NCI-H82 (cell line): Measurements from ENCODE around the gene OR10A3.

Experiments used
- DNase-seq: peaks from one replicate; lab custom pipeline; 2025; lab: John Stamatoyannopoulos, UW

OR10A3 gene

DNA sequence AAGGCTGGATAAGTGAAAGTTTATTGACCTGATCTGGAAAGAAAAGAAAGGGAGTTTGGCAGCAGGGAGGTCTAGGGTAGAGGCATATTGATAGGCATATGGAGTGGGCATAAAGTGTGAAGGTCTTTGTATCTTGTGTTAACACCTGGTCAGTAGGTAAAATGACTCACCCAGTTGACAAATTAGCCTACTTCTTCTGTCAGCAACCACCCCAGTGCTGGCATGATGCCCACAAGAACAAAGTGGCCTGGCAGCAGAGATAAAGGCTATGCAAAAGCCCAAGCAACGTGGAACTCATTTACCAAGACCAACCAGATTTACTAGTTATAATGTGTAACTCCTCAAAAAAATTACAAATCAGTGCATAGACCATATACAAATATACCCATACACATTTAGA lies 4.9 kb downstream of the OR10A3 start:
- no peak for DNase-seq

DNA sequence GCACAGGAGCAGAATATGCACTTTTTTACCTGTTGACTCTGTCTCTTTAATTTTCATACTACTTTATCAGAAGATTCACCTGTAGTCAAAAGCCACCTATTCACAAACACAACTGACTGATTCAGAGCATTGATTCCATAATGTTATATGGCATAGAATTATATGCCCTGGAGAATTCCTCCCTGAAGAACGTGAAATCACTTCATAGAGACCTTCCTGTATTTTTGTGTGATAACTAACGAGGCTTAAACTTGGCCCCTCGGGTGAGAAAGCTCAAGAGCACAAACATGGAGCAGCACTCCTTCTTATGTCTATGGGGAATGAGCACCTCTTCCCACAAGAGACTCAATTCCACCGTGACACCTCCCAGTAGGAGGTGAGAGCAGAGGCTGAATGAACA lies 10.3 kb downstream of the OR10A3 start, which contains the start of gene OR10A6:
TSS of gene OR10A6 (minus strand) at position 101 of the 400 bp plus-strand sequence. CDS start 2,606 bp downstream, outside the sequence.
- DNase-seq: no peak

DNA sequence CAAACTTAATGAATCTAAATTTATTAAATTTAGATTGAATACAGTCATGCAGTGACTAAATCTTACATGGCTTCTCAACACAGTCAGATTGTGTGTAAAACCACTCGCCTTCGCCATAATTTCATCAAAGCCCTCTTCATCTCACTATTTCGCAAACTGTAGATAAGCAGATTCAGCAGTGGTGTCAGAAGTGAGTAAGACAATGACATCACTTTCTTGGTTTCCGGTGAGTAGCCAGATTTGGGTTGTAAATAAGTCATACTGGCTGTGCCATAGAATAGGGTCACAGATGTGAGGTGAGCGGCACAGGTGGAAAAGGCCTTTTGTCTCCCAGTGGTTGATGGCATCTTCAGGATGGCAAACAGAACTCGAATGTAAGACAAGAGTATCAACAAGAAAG lies 13.9 kb downstream of the OR10A3 start:
- no peak for DNase-seq

DNA sequence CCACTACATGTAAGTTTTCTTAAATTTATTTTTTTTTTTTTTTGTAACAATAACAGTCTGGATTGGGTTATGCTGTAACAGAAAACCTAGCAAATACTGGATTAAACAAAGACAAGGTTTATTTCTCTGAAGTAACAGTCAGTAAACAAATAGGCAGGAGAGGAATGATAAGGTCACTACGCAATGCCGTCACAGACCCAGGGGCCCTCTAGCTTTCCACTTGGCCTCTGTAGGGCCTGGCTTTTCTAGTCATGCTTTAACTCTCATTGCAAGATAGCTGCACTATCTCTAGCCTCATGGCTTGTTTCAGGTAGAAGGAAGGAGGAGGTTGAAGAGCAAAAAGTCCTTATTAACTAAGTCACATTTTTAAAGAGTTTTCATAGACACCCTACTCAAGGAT lies 17.0 kb downstream of the OR10A3 start:
- DNase-seq: no peak

DNA sequence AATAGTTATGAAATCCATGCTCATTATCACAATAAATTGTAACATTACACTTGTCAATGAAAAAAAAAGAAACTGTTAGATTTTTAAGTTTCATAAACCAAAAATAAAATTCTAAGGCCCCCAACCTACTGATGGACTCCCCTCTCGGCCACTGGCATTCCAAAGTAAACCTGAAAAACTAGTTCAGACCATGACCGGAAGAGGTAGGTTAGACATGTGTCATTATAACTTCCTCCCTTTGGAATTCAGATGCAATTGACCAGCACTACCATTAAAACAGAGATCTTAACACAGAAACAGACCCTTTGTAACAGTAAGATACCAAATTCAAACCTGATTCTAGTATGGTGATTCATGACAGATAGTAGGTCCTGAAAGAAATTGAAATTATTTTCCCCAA lies 23.4 kb downstream of the OR10A3 start:
- no peak for DNase-seq

DNA sequence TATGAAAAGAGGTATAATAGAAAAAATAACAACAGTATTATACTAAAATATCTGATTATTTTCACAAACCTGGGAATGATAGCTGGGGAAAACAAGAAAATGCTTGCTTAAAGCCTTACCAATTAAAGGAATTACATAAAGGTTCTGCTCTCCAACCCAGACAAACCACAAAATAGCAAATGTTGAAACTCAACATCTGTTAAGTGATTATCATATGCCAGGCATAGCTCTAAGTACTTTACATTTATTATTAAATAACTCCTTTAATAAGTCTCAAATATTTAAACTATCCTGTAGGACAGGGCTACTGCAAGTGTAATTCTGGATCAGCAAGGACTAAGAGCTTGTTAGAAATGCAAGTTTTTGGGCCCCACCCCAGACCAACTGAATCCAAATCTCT lies 30.5 kb downstream of the OR10A3 start:
- DNase-seq: no peak

DNA sequence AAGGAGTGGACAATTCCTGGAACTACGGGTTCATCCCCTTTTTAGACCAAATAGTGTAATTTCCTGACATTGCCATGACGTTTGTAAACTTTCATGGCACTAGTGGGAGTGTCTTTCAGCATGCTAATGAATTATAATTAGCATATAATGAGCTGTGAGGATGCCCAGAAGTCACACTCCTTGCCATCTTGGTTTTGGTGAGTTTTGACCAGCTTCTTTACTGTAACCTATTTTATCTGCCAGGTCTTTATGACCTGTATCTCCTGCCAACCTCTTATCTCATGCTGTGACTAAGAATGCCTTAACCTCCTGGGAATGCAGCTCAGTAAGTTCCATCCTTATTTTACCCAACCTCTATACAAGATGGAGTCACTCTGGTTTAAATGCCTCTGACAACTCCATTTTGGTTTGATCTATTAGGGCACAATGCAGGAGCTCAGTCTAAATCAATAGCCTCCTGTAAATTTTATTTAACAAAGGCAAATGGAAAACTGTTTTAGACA lies 31.2 kb downstream of the OR10A3 start:
- no peak for DNase-seq

DNA sequence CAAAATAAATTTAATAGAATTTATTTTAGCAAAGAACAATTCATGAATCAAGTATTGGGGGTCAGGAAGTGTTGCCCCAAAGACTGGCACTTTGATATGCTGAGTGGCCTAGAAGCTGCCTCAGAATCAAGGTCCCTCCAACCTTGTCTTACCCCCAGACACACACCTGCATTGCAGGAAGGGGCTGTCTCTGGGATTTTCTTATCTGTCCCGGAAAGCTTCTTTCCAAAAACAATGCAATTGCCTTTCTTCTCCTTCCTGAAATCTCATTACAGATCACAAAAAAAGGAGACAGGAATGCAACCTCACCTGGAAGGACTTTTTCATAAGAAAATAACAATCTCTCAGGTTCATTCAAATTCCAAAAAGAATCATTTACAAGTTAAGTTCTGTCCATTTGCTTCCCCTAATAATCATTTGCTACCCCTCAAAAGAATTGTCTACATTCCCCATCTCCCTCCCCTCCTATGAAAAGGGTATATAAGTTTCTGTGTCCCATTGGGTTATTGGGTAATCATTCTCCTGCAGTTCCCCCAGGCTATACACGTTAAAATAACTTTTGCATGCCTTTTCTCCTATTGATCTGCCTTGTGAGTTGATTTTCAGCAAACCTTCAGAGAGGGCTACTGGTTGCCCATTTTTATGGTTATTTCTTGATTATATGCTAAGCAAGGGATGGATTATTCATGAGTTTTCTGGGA lies 31.8 kb downstream of the OR10A3 start:
- DNase-seq: no peak

DNA sequence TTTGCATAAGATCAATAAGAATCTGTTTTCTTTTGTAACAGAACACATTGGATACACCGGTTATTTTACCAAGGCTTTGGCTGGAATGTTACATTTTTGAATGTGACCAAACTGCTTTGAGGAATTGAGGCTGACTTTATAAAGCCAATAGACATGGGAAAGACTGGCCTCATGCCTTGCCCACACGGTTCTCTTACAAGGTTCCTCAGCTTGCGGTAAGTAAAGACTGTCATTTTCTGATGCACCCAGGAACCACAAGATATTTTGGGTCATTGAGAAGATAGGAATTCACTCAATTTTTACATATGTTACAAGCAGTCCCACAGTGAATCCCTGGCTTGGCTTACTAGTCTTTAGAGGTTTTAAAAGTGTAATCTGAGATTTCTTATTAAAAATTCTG lies 34.4 kb downstream of the OR10A3 start:
- DNase-seq: no peak

DNA sequence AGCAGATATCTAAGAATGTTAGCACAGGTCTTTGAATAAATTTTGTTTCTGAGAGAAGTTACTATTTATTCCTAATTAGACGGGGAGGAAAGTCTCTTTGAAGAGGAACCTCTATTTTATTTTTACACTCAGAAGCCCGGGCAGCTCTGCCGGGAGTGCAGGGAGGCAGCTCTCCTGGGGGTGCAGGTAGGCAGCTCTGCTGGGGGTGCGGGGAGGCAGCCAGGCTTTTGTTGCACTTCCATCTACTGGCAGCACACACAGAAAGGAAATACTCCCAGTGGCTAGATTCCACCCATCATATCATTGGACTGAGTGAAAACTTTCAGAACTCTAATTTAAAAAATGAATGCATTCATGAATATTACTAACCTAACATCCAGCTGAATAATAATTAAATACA lies 35.0 kb downstream of the OR10A3 start:
- no peak for DNase-seq

DNA sequence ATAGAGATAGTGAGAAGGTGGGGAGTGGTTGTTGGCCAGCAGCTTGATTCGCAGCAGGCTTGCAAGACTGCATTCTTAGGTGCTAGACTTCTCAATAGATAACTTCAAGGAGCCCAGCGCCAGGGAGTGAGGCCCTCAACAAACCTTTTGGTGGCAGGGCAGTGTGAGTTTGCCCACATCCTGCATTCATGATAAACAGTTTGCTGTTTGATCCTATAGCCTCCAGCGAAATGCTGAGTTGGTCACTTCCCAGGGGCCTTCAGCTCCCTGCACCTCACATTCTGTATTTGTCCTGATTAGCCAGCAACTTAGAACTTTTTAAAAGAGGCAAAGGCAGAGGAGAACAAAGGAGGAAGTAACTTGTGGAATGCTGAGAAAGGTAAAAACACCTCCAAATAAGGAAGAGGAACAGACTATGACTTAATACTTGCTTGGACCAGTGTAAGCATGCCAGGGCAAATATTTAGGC lies 35.5 kb downstream of the OR10A3 start:
- DNase-seq: no peak

DNA sequence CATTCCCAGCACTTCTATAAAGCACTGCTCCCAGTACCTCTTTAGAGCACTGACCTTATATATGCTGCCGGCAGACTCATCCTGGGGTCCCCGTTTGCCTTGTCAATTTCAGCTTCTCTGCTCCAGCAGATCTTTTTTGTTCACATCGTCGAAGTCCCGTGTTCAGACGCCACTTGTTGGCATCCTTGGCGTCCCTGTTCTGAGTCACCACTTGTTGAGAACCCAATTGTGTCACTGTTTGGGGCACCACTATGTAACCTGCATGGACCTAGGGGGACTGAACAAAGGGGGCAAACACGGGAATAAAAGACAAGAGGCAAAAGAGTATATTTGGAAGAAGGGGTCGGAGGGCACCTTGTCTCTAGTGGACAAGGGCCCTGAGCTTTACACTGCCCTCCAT lies 36.0 kb downstream of the OR10A3 start:
- DNase-seq: no peak

DNA sequence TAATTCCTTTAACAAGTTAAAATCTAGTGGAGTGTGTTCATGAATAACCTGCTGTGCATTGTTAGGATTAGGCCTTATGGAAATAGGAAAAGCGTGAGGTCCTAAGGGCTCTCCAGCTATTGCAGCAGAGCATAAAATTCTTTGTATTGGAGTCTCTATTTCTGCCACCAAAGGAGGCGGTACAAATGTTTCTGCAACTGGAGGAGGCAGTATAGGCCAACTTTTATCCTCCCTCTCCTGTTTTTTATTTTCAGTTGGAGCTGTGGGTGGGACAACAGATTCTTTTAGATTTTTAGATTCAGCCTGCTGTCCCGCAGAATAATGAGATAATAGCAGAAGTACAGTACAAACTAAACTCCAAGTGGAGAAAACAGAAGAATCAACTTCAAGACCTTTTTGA lies 36.6 kb downstream of the OR10A3 start:
- DNase-seq: no peak

DNA sequence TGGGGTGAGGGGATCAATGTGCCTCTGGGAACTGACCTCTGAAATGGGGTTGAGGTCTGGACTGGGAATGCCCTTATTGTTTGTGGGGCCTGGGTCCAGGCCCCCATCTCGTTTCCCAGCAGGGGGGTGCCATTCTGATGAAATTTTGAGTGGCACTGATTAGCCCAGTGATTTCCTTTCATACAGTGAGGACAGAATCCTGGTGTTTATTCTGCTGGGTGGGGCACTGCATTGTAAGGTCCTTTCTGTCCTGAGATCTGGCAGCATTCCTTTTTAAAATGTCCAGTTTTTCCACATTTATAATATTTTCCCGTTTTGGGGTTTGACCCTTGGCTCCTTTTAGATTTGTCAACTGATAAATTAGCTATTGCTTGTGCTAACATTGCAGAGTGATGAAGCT lies 37.6 kb downstream of the OR10A3 start:
- DNase-seq: no peak

DNA sequence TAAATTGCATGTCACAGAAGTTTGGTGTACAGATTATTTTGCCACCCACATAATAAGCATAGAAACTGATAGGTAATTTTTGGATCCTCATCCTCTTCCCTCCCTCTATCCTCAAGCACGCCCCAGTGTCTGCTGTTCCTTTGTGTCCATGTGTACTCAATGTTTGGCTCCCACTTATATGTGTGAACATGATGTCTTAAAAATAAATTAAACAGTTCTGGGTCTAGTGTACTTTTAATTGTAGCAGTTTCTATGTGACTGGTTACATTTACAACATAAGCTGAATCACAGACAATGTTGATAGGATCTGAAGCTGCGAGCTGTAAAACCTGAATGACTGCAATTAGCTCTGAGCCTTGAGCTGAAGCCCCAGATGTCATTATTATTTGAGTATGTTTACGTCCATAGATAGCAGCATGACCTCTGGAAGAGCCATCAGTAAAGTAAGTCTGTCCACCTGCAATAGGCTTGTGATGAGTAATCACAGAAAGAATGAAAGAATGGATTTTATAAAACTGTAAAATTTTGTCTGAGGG lies 40.1 kb downstream of the OR10A3 start:
- no peak for DNase-seq

DNA sequence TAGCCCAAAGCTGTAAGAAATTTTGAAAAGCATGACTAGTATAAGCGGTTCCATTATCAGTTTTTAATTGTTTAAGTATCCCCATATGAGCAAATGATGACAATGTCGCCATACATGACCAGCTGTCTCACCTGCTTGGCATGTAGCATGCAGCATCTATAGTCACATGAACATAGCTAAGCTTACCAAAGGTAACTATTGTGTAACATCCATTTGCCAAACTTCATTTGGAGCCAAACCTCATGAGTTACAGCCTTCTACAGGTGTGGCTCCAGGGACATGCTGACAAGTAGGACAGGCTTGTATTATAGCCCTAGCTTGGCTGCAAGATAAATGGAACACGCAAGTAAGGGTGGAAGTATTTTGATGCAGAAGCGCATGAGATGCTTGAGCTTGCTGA lies 40.8 kb downstream of the OR10A3 start:
- no peak for DNase-seq

DNA sequence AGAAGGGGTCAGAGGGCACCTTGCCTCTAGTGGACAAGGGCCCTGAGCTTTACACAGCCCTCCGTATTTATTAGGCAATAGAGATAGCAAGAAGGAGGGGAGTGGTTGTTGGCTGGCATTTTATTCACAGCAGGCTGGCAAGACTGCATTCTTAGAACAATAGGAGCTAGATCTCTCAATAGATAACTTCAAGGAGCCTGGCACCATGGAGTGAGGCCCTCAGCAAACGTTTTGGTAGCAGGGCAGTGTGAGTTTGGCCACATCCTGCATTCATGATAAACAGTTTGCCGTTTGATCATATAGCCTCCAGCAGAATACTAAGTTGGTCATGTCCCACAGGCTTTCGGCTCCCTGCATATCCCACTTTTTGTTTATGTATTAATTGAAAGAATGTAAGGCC lies 42.1 kb downstream of the OR10A3 start:
- no peak for DNase-seq

DNA sequence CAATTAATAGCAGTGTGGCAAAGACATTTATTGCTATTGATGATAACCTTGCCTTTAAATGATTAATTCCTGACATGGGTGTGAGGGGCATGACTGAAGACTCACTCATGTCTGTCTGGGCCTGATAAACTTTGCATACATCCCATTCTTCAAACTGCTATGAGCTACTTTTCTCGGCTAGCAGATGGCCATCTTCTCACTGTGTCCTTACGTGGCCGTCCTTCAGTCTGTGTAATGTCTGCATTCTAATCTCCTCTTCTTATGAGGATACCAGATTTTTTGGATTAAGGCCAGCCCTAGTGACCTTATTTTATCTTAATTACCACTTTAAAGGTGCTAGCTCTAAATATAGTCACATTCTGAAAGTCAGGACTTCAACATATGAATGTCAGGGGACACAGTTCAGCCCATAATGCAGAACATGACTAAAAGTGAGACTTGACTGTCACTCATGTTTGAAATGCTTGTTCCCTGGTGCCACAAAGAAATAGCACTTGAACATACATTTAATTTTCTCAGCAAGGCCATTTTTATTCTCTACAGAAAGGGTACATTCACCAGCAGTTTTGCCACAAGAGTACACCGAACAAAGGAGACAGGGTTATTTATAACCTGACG lies 42.7 kb downstream of the OR10A3 start:
- DNase-seq: peak; percentile 65

DNA sequence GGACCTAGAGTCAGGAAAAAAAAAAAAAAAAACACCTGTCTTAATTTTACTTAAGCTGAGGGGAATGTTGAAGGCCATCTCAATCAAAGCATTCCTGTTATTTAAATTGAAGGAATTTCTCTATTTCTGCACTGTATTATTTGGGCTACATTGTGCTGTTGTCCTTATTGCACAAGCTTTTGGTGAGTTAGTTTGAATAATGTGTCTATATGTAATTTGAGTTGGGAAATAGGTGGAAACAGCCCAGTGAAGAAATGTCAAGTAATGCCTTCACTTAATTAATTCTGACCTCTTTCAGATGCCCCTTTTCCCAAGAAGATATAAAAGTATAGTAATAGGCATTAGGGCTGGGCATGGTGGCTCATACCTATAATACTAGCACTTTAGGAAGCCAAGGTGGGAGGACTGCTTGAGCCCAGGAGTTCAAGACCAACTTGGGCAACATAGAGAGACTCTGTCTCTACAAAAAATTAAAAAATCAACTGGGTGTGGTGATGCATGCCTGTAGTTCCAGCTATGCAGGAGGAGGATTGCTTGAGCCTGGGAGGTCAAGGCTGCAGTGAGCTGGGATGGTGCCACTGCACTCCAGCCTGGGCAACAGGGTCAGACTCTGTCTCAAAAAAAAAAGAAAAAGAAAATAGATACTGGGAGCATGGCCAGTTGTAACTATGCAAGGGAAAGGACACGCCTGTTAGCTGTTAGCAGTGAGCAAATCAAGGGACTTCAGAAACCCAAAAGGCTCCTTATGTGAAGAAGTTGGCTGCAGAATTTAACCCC lies 45.3 kb downstream of the OR10A3 start:
- no peak for DNase-seq

DNA sequence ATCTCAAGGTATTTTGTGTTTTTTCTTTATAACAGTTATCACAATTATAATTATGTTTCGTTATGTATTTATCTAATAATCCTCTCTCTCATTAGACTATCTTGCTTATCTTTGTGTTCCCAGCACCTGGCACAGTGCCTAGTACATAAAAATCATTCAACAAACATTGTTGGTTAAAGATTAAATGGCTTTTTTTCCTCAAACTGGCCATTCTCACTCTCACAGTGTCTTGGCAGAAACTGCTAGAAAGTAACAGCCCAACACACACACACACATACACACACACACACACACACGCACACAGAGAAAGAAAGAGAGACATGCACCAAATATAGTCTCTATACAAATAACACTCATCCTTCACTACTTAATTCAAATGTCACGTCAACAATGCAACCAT lies 47.3 kb downstream of the OR10A3 start:
- DNase-seq: no peak

DNA sequence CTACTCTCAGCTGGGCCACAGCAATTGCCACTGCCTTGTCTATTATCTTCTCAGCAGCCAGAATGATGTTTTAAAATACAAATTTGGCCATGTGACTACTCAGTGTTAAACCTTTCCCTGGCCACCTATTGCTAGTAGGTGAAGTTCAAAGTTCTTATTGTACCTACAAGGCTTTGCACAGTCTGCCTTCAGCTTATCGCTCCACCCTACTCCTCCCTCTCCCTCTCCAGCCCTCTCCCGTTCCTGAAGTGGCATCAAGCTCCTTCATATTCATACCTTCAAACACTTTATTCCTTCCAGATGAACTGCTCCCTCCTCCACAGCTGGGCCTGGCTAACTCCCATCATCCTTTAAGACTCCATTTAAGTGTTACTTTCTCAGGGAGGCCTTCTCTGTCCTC lies 47.7 kb downstream of the OR10A3 start:
- DNase-seq: no peak

DNA sequence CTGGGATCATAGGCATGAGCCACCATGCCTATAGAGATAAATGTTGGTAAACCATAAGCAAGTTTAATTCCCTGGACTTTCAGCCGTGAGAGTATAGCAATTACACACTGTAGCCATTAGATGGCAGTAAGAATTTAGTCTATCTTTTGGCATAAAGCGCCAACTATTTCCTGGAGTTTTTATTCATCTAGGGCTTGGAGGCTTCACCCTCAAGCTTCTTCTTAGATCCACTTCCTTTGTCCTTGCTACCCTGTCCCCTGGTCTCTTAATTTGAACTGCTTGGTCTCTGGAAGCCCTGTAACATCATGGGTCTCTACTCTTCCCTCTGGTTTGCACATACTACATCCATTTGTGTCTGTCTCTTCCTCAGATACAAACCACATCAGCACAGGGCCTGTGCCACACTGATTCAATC lies 48.7 kb downstream of the OR10A3 start:
- peak; percentile 68 for DNase-seq
